SK-N-SH (cell line): Measurements from ENCODE around the gene FOXR1.

Experiments
- CHD2 ChIP-seq: fragments of 150-350 bp; IDR thresholded peaks from 2 replicates; pipeline ENCODE4 v1.6.1; 2018; ENCODE audit warnings: low read length; ENCODE audit not compliant: partially characterized antibody
- EP300 ChIP-seq, 2 experiments: IDR thresholded peaks; 2 replicates each; pipeline versions ENCODE4 v1.4.0 to v1.6.1; 2012; ENCODE audit warnings: borderline replicate concordance in 1 of 2, low read depth in 1 of 2, low read length in 1 of 2
- EZH2phosphoT487 ChIP-seq: fragments of 200-600 bp; sonication (generic); IDR thresholded peaks from 2 replicates; pipeline ENCODE4 v1.6.1; 2017; ENCODE audit warnings: low read depth, mixed run types, mild to moderate bottlenecking, antibody characterized with exemption, moderate library complexity, borderline replicate concordance
- FOXM1 ChIP-seq: IDR thresholded peaks from 2 replicates; pipeline ENCODE4 v1.4.0; 2012; ENCODE audit warnings: low read depth, mild to moderate bottlenecking
- MXI1 ChIP-seq: IDR thresholded peaks from 2 replicates; pipeline ENCODE4 v1.6.1; 2012; ENCODE audit warnings: mild to moderate bottlenecking, low read depth, low read length, improper control_type of control experiment
- RAD21 ChIP-seq: IDR thresholded peaks from 2 replicates; pipeline ENCODE4 v1.6.1; 2012; ENCODE audit warnings: mild to moderate bottlenecking, low read length
- TCF12 ChIP-seq: IDR thresholded peaks from 2 replicates; pipeline ENCODE4 v1.4.0; 2012
- TF ChIP-seq, protein P1 (sequence below): fragments of 200-600 bp; sonication (generic); IDR thresholded peaks from 2 replicates; pipeline ENCODE4 v1.6.1; 2017; ENCODE audit warnings: antibody characterized with exemption, mild to moderate bottlenecking, moderate library complexity
- TF ChIP-seq, protein P2 (sequence below): IDR thresholded peaks from 2 replicates; pipeline ENCODE4 v1.4.0; 2012; ENCODE audit warnings: low read depth, borderline replicate concordance
- TF ChIP-seq, protein P3 (sequence below): IDR thresholded peaks from 2 replicates; pipeline ENCODE4 v1.4.0; 2012; ENCODE audit warnings: low read depth

DNA sequence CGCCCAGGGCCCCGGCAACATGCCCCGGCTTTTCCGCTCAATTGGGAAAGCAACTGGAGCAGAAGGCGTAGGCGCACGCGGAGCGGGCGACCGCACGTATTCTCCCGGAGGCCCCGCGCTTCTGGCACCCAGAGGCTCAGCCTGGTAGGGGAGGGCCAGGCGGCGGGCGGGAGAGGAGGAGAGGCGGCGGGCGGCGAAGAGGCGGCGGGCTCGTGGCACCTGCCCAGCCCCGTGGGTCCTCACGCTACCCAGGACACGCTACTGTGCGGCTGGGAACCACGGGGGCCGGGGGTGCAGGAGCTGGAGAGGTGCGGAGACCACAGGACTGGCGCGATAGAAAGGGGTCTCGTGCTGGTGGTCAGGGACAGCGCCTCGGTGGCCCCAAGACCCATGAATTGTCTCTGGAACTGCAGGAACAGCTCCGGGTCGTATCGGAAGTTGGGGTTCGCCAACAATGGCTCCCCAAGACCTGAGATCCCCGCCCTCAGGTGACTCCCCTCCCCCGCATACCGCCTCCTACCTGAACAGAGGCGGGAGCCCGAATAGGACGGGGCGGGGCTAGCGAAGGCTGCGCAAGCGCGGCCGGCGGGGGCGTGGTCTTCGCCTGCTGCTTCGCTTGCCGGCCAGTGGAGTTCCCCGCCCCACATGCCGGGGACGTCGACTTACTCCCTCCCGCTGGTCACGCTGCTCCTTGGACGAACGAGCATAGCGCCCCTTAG, 58.9 kb downstream of the FOXR1 start, which contains the start of gene SLC37A4:
- TF ChIP-seq, protein P1, sequence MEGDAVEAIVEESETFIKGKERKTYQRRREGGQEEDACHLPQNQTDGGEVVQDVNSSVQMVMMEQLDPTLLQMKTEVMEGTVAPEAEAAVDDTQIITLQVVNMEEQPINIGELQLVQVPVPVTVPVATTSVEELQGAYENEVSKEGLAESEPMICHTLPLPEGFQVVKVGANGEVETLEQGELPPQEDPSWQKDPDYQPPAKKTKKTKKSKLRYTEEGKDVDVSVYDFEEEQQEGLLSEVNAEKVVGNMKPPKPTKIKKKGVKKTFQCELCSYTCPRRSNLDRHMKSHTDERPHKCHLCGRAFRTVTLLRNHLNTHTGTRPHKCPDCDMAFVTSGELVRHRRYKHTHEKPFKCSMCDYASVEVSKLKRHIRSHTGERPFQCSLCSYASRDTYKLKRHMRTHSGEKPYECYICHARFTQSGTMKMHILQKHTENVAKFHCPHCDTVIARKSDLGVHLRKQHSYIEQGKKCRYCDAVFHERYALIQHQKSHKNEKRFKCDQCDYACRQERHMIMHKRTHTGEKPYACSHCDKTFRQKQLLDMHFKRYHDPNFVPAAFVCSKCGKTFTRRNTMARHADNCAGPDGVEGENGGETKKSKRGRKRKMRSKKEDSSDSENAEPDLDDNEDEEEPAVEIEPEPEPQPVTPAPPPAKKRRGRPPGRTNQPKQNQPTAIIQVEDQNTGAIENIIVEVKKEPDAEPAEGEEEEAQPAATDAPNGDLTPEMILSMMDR: no peak; the same call in 1 of the 2 replicates
- TF ChIP-seq EP300 (IDR thresholded peaks at IDR 0.05; ENCODE audit: borderline replicate concordance in 1 of 2, low read depth in 1 of 2, low read length in 1 of 2) (no peak), RAD21 (peak; percentile 61), CHD2 (no peak), MXI1 (peak; percentile 93), EZH2phosphoT487 (no peak), TCF12 (no peak), FOXM1 (no peak)
- TF ChIP-seq, protein P2, sequence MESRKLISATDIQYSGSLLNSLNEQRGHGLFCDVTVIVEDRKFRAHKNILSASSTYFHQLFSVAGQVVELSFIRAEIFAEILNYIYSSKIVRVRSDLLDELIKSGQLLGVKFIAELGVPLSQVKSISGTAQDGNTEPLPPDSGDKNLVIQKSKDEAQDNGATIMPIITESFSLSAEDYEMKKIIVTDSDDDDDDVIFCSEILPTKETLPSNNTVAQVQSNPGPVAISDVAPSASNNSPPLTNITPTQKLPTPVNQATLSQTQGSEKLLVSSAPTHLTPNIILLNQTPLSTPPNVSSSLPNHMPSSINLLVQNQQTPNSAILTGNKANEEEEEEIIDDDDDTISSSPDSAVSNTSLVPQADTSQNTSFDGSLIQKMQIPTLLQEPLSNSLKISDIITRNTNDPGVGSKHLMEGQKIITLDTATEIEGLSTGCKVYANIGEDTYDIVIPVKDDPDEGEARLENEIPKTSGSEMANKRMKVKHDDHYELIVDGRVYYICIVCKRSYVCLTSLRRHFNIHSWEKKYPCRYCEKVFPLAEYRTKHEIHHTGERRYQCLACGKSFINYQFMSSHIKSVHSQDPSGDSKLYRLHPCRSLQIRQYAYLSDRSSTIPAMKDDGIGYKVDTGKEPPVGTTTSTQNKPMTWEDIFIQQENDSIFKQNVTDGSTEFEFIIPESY: no peak
- TF ChIP-seq, protein P3, sequence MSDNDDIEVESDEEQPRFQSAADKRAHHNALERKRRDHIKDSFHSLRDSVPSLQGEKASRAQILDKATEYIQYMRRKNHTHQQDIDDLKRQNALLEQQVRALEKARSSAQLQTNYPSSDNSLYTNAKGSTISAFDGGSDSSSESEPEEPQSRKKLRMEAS: peak; percentile 99
